HG03571 (cell line): ENCODE results near the gene HOXD9.

Experiments
- ATAC-seq: cut with Tn5 transposase; IDR thresholded peaks from one replicate; pipeline ENCODE4 v1.9.1; 2021; ENCODE audit not compliant: unreplicated experiment

HOXD9 gene

GRCh38 chr2:176124110-176124946 lies 1.8 kb downstream of the HOXD9 start:
- no peak for ATAC-seq

- no peak for ATAC-seq
Measured at GRCh38 chr2:176124947-176125771, 2.6 kb downstream of the HOXD9 start.

- no peak for ATAC-seq
Measured at GRCh38 chr2:176125772-176126054, 3.2 kb downstream of the HOXD9 start.

GRCh38 chr2:176126929-176127773 lies 4.6 kb downstream of the HOXD9 start:
- no peak for ATAC-seq

GRCh38 chr2:176127774-176128072 lies 5.2 kb downstream of the HOXD9 start:
- ATAC-seq = no peak

GRCh38 chr2:176128172-176128981 lies 5.9 kb downstream of the HOXD9 start:
- ATAC-seq = no peak

- no peak for ATAC-seq
Measured at GRCh38 chr2:176128982-176129796, 6.7 kb downstream of the HOXD9 start, which contains the start of gene HOXD8. Gene HOXD8 (plus strand): TSS chr2:176129705. CDS start chr2:176130367, 662 bp downstream.

GRCh38 chr2:176129813-176130146 lies 7.3 kb downstream of the HOXD9 start:
- ATAC-seq = no peak

- no peak for ATAC-seq
Measured at GRCh38 chr2:176130147-176130956, 7.8 kb downstream of the HOXD9 start.

GRCh38 chr2:176130957-176131847 lies 8.7 kb downstream of the HOXD9 start:
- no peak for ATAC-seq

- ATAC-seq = no peak
Measured at GRCh38 chr2:176131848-176132158, 9.3 kb downstream of the HOXD9 start.

- no peak for ATAC-seq
Measured at GRCh38 chr2:176132205-176133171, 10.0 kb downstream of the HOXD9 start.

GRCh38 chr2:176133389-176133788 lies 10.9 kb downstream of the HOXD9 start:
- ATAC-seq = no peak

GRCh38 chr2:176134035-176134434 lies 11.5 kb downstream of the HOXD9 start:
- ATAC-seq = no peak

GRCh38 chr2:176135035-176135440 lies 12.5 kb downstream of the HOXD9 start:
- no peak for ATAC-seq

- no peak for ATAC-seq
Measured at GRCh38 chr2:176136374-176137251, 14.1 kb downstream of the HOXD9 start.
